Neural cell (in vitro differentiated cells): ENCODE data around the gene ZNF444. TPM values are rescaled to one million over a fixed set of nuclear protein-coding genes. Genes with fewer than 3 reads are reported as not detected.
"Not testable (repeated sequence)": the region's sequence is repeated elsewhere in the genome, so short reads cannot be mapped to it uniquely, and the experiment has no call there.

Source experiments
- H2AFZ ChIP-seq: fragments of 200-600, 300-800 bp; sonication (generic), shearing (Covaris generic); 2 replicates; pipeline ENCODE4 v1.6.0; 2014; ENCODE audit warnings: low read depth, mild to moderate bottlenecking, antibody characterized with exemption, low read length, moderate library complexity
- H3F3A ChIP-seq: fragments of 200-600 bp; shearing (Covaris generic); 2 replicates; pipeline ENCODE4 v1.6.1; 2016; ENCODE audit warnings: mild to moderate bottlenecking, moderate library complexity, mixed read lengths, antibody characterized with exemption, low read length; ENCODE audit not compliant: insufficient read depth, poor library complexity, severe bottlenecking
- H3K27ac ChIP-seq: fragments of 200-600, 300-800 bp; sonication (generic), shearing (Covaris generic); 2 replicates; pipeline ENCODE4 v1.5.1; 2014; ENCODE audit warnings: mild to moderate bottlenecking, low read length, moderate library complexity
- H3K27me3 ChIP-seq: fragments of 300-800, 200-600 bp; sonication (generic), shearing (Covaris generic); 2 replicates; pipeline ENCODE4 v1.6.0; 2014; ENCODE audit warnings: mild to moderate bottlenecking, low read depth, low read length, moderate library complexity; ENCODE audit not compliant: insufficient read depth
- H3K36me3 ChIP-seq: fragments of 300-800, 200-600 bp; sonication (generic), shearing (Covaris generic); 2 replicates; pipeline ENCODE4 v1.5.1; 2014; ENCODE audit warnings: mild to moderate bottlenecking, antibody characterized with exemption, low read length, moderate library complexity; ENCODE audit not compliant: insufficient read depth
- H3K4me2 ChIP-seq: fragments of 300-800, 200-600 bp; sonication (generic), shearing (Covaris generic); 2 replicates; pipeline ENCODE4 v1.6.0; 2014; ENCODE audit warnings: mild to moderate bottlenecking, low read length
- H3K4me3 ChIP-seq: fragments of 300-800, 200-600 bp; sonication (generic), shearing (Covaris generic); 2 replicates; pipeline ENCODE4 v1.5.1; 2014; ENCODE audit warnings: mild to moderate bottlenecking, low read length, moderate library complexity
- H3K79me2 ChIP-seq: fragments of 200-600 bp; shearing (Covaris generic); replicated peaks from 2 replicates; pipeline ENCODE4 v1.6.0; 2014; ENCODE audit warnings: mild to moderate bottlenecking, low read length, moderate library complexity; ENCODE audit not compliant: insufficient read depth
- H3K9ac ChIP-seq: fragments of 300-800, 200-600 bp; sonication (generic), shearing (Covaris generic); 2 replicates; pipeline ENCODE4 v1.6.1; 2016; ENCODE audit warnings: mild to moderate bottlenecking, low read length, mixed read lengths
- H3K9me2 ChIP-seq: fragments of 200-600 bp; shearing (Covaris generic); 2 replicates; pipeline ENCODE4 v1.6.1; 2016; ENCODE audit warnings: mild to moderate bottlenecking, low read length, mixed read lengths; ENCODE audit not compliant: insufficient read depth
- H3K9me3 ChIP-seq: fragments of 200-600, 300-800 bp; sonication (generic), shearing (Covaris generic); 2 replicates; pipeline ENCODE4 v1.6.1; 2016; ENCODE audit warnings: mild to moderate bottlenecking, mixed run types, low read length, moderate library complexity, mixed read lengths
- H4K20me1 ChIP-seq: fragments of 200-600 bp; shearing (Covaris generic); 2 replicates; pipeline ENCODE4 v1.6.1; 2016; ENCODE audit warnings: mild to moderate bottlenecking, mixed run types; ENCODE audit not compliant: insufficient read depth
- CTCF ChIP-seq: fragments of 450-650 bp; IDR thresholded peaks from 2 replicates; pipeline ENCODE4 v1.5.1; 2014; ENCODE audit warnings: antibody characterized with exemption, mild to moderate bottlenecking, moderate library complexity; ENCODE audit not compliant: poor library complexity, severe bottlenecking
- EP300 ChIP-seq: fragments of 450-650 bp; conservative IDR thresholded peaks from 2 replicates; pipeline ENCODE4 v1.6.1; 2014; ENCODE audit warnings: antibody characterized with exemption, mild to moderate bottlenecking, moderate library complexity; ENCODE audit not compliant: poor library complexity, severe bottlenecking
- EZH2 ChIP-seq: fragments of 200-600, 300-800 bp; shearing (Covaris generic), sonication (generic); IDR thresholded peaks from 2 replicates; pipeline ENCODE4 v1.6.1; 2014; ENCODE audit warnings: antibody characterized with exemption, low read length, borderline replicate concordance, mild to moderate bottlenecking; ENCODE audit not compliant: insufficient read depth, poor library complexity, severe bottlenecking
- MXI1 ChIP-seq: fragments of 450-650 bp; conservative IDR thresholded peaks from 2 replicates; pipeline ENCODE4 v1.6.1; 2014; ENCODE audit warnings: antibody characterized with exemption, mild to moderate bottlenecking; ENCODE audit not compliant: poor library complexity, severe bottlenecking
- POLR2AphosphoS5 ChIP-seq: IDR thresholded peaks from 2 replicates; pipeline ENCODE4 v1.6.1; 2012
- RAD21 ChIP-seq: fragments of 450-650 bp; conservative IDR thresholded peaks from 2 replicates; pipeline ENCODE4 v1.6.1; 2014; ENCODE audit warnings: antibody characterized with exemption, mild to moderate bottlenecking, moderate library complexity
- REST ChIP-seq: IDR thresholded peaks from 2 replicates; pipeline ENCODE4 v1.6.1; 2012; ENCODE audit warnings: borderline replicate concordance
- SMC3 ChIP-seq: fragments of 450-650 bp; conservative IDR thresholded peaks from 2 replicates; pipeline ENCODE4 v1.6.1; 2014; ENCODE audit warnings: antibody characterized with exemption, mild to moderate bottlenecking, moderate library complexity; ENCODE audit not compliant: poor library complexity
- TAF1 ChIP-seq: IDR thresholded peaks from 2 replicates; pipeline ENCODE4 v1.6.1; 2012; ENCODE audit warnings: low read depth
- polyA plus RNA-seq: library from polyadenylated mRNA; depleted of rRNA; stranded (reverse); fragments of >200 nt; gene quantifications from 2 replicates; pipeline ENCODE4 v1.2.3, GENCODE V29; 2014

Gene ZNF444
- polyA plus RNA-seq, 1 donor from 2014 or later, result 45.6 TPM

DNA sequence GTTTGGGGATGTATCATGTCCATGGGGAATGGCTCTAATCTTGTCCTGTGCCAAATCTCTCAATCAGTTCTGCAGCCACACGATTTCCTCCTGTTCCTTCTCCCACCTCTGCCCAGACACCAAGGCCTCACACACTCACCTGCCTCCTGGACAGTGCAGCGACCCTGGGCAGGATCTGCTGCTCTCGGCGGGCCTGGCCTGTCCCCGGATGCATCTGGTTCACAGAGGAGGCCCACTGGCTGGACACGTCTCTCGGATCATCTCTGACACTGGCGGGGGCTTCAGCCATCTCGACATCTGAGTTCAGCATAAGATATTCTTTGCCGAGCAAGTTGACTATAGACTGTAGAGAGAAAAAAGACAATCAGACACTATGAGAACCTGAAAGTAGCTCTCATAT is 50.6 kb downstream of the ZNF444 start:
- no peak overlapping the region for H2AFZ ChIP-seq
- TF ChIP-seq TAF1, result no peak
- no peak for TF ChIP-seq RAD21
- TF ChIP-seq MXI1, result no peak
- no peak for TF ChIP-seq REST
- no peak for TF ChIP-seq SMC3
- TF ChIP-seq EZH2, result no peak
- no peak for TF ChIP-seq EP300
- TF ChIP-seq POLR2AphosphoS5, result no peak
- no peaks in the 10 kb centered on the region for H4K20me1 ChIP-seq
- H3K4me3 ChIP-seq, result no peak overlapping the region
- H3K36me3 ChIP-seq, result no peaks in the 10 kb centered on the region
- no peaks in the 10 kb centered on the region for H3K9me2 ChIP-seq
- no peaks in the 10 kb centered on the region for H3K9me3 ChIP-seq
- H3K4me2 ChIP-seq, result no peak overlapping the region
- no peaks in the 10 kb centered on the region for H3K79me2 ChIP-seq
- no peak overlapping the region for H3K27ac ChIP-seq
- no peaks in the 10 kb centered on the region for H3K27me3 ChIP-seq
- H3F3A ChIP-seq, result no peaks in the 10 kb centered on the region
- H3K9ac ChIP-seq, result no peak overlapping the region

DNA sequence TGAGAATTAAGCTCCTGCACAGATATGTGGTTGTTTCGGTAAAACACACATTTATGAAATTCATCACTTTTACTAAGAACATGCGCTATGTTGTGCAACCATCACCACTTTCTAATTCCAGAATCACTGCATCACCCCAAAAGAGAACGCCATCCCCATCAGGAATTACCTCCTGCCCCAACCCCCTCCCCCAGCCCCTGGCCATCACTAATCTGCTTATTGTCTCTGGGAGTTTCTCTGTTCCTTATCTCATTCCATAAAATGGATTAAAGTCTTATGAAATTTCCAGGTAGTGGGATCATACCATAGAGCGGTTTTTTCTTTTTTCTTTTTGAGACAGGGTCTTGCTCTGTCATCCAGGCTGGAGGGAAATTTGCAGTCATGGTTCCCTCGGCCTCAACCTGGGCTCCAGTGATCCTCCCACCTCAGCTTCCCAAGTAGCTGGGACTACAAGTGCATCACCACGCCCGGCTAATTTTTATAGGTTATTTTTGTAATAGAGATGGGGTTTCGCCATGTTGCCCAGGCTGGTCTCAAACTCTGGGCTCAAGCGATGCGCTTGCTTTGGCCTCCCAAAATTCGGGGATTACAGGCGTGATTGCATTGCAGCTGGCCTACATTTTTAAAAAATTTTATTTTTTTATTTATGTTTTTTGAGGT is 53.0 kb downstream of the ZNF444 start:
- H4K20me1 ChIP-seq, result no peaks in the 10 kb centered on the region
- H3K36me3 ChIP-seq, result no peaks in the 10 kb centered on the region
- H2AFZ ChIP-seq, result no peak overlapping the region
- H3K79me2 ChIP-seq, result no peaks in the 10 kb centered on the region
- no peak overlapping the region for H3K4me3 ChIP-seq
- H3K9ac ChIP-seq, result no peak overlapping the region
- TF ChIP-seq TAF1, result no peak
- TF ChIP-seq EP300, result no peak
- no peak for TF ChIP-seq SMC3
- no peak for TF ChIP-seq CTCF
- TF ChIP-seq EZH2, result no peak
- no peak for TF ChIP-seq REST
- TF ChIP-seq POLR2AphosphoS5, result no peak
- no peak for TF ChIP-seq RAD21
- no peak for TF ChIP-seq MXI1
- H3K9me2 ChIP-seq, result no peaks in the 10 kb centered on the region
- no peak overlapping the region for H3K27ac ChIP-seq
- H3K9me3 ChIP-seq, result no peaks in the 10 kb centered on the region
- H3K27me3 ChIP-seq, result no peaks in the 10 kb centered on the region
- no peak overlapping the region for H3K4me2 ChIP-seq
- H3F3A ChIP-seq, result no peaks in the 10 kb centered on the region

GRCh38 chr19:56197646-56198045 is 56.6 kb downstream of the ZNF444 start, which contains the start of gene ZSCAN5B:
Gene ZSCAN5B (minus strand): TSS chr19:56197783. CDS start chr19:56193052, 4,731 bp downstream.
- H4K20me1 ChIP-seq, H3K4me3 ChIP-seq, H3K36me3 ChIP-seq, H3K9me3 ChIP-seq, H3K79me2 ChIP-seq, H3F3A ChIP-seq, H2AFZ ChIP-seq, H3K27ac ChIP-seq, H3K4me2 ChIP-seq, H3K9ac ChIP-seq, H3K27me3 ChIP-seq, H3K9me2 ChIP-seq: not testable (repeated sequence)
